ENCODE data around the gene ERBB2. TPM values are rescaled to one million over a fixed set of nuclear protein-coding genes. Genes with fewer than 3 reads are reported as not detected.
"Not testable (repeated sequence)": the region's sequence is repeated elsewhere in the genome, so short reads cannot be mapped to it uniquely, and the experiment has no call there.

ERBB2 gene
- total RNA-seq, 1 donor from 2014 or later, result 75.2 TPM

DNA sequence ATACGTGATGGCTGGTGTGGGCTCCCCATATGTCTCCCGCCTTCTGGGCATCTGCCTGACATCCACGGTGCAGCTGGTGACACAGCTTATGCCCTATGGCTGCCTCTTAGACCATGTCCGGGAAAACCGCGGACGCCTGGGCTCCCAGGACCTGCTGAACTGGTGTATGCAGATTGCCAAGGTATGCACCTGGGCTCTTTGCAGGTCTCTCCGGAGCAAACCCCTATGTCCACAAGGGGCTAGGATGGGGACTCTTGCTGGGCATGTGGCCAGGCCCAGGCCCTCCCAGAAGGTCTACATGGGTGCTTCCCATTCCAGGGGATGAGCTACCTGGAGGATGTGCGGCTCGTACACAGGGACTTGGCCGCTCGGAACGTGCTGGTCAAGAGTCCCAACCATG is 24.9 kb downstream of the ERBB2 start:
- Mint-ChIP-seq H3K9me3 (no peaks in the 10 kb centered on the region), H3K27ac (no peak overlapping the region)
- H3K27ac ChIP-seq, result no peak overlapping the region

DNA sequence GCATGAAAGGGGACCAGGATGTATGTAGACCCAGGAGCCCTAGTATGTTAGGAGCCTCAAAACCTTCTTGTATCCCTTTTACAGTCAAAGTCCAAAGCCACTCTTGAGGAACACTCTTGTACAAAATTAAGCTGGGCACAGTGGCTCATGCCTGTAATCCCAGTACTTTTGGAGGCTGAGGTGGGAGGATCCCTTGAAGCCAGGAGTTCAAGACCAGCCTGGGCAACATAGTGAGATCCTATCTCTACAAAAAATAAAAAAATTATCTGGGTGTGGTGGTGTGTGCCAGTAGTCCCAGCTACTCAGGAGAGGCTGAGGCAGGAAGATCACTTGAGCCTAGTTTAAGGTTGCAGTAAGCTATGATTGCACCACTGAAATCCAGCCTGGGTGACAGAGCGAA is 26.1 kb downstream of the ERBB2 start:
- not testable (repeated sequence) for H3K27ac Mint-ChIP-seq

More for the DNA sequence above, 24.9 kb downstream of the ERBB2 start:
- Histone ChIP-seq H3K9ac (no peak overlapping the region), H3F3A (ENCODE audit: low read depth) (peaks cover 17% of the 10 kb centered on the region), H3K79me2 (ENCODE audit: low read depth) (no peaks in the 10 kb centered on the region), H3K36me3 (no peaks in the 10 kb centered on the region), H2AFZ (replicated peaks) (no peak overlapping the region), H3K27me3 (no peaks in the 10 kb centered on the region), H3K4me2 (no peak overlapping the region), H3K4me1 (peaks cover 2% of the 10 kb centered on the region), H3K4me3 (no peak overlapping the region), H4K20me1 (ENCODE audit: low read depth) (peaks cover 9% of the 10 kb centered on the region), H3K9me3 (ENCODE audit: low read depth) (no peaks in the 10 kb centered on the region)
- TF ChIP-seq CTCF (IDR thresholded peaks at IDR 0.05) (no peak), EZH2phosphoT487 (IDR thresholded peaks at IDR 0.05) (no peak), EZH2 (IDR thresholded peaks at IDR 0.05) (no peak)
- no peak for DNase-seq (ENCODE audit: low spot score)
- H3K4me1 Mint-ChIP-seq, result peaks cover 3% of the 10 kb centered on the region
- peaks cover 19% of the 10 kb centered on the region for H3K36me3 Mint-ChIP-seq
- peaks cover 5% of the 10 kb centered on the region for H3K27me3 Mint-ChIP-seq (ENCODE audit: insufficient read depth, low read depth)
- no peak overlapping the region for H3K4me3 Mint-ChIP-seq

GRCh38 chr17:39726617-39727016 is 26.8 kb downstream of the ERBB2 start:
- no peaks in the 10 kb centered on the region for H3K9me3 ChIP-seq (ENCODE audit: low read depth)
- Mint-ChIP-seq H3K27me3 (ENCODE audit: insufficient read depth, low read depth) (peaks cover 7% of the 10 kb centered on the region), H3K4me1 (peaks cover 5% of the 10 kb centered on the region), H3K36me3 (peaks cover 12% of the 10 kb centered on the region), H3K4me3 (no peak overlapping the region), H3K27ac (no peak overlapping the region), H3K9me3 (no peaks in the 10 kb centered on the region)
- H3K27ac ChIP-seq, result no peak overlapping the region
- no peak overlapping the region for H2AFZ ChIP-seq (replicated peaks)
- no peak overlapping the region for H3K9ac ChIP-seq
- H3F3A ChIP-seq (ENCODE audit: low read depth), result peaks cover 26% of the 10 kb centered on the region
- H3K79me2 ChIP-seq (ENCODE audit: low read depth), result no peaks in the 10 kb centered on the region
- peaks cover 4% of the 10 kb centered on the region for H3K4me1 ChIP-seq
- H3K4me2 ChIP-seq, result no peak overlapping the region
- H3K27me3 ChIP-seq, result no peaks in the 10 kb centered on the region
- no peak for DNase-seq (ENCODE audit: low spot score)
- H4K20me1 ChIP-seq (ENCODE audit: low read depth), result peaks cover 9% of the 10 kb centered on the region
- H3K4me3 ChIP-seq, result no peak overlapping the region
- TF ChIP-seq EZH2 (IDR thresholded peaks at IDR 0.05) (no peak), EZH2phosphoT487 (IDR thresholded peaks at IDR 0.05) (no peak), CTCF (IDR thresholded peaks at IDR 0.05) (no peak)
- no peaks in the 10 kb centered on the region for H3K36me3 ChIP-seq

More for the DNA sequence above, 26.1 kb downstream of the ERBB2 start:
- not testable (repeated sequence) for H3K4me1 Mint-ChIP-seq; H2AFZ ChIP-seq (replicated peaks); H3K36me3 ChIP-seq; H3K9ac ChIP-seq; H4K20me1 ChIP-seq (ENCODE audit: low read depth); H3K9me3 ChIP-seq (ENCODE audit: low read depth); H3K4me2 ChIP-seq; H3K9me3 Mint-ChIP-seq; H3K4me3 Mint-ChIP-seq; H3K79me2 ChIP-seq (ENCODE audit: low read depth); DNase-seq (ENCODE audit: low spot score); H3K4me1 ChIP-seq; H3K27ac ChIP-seq; H3K4me3 ChIP-seq; H3K27me3 Mint-ChIP-seq (ENCODE audit: insufficient read depth, low read depth); H3K27me3 ChIP-seq
- H3K36me3 Mint-ChIP-seq, result peaks cover 12% of the 10 kb centered on the region
- H3F3A ChIP-seq (ENCODE audit: low read depth), result peaks cover 22% of the 10 kb centered on the region

GRCh38 chr17:39727556-39727955 is 27.7 kb downstream of the ERBB2 start:
- Histone ChIP-seq H3K79me2 (ENCODE audit: low read depth) (no peaks in the 10 kb centered on the region), H3K4me3 (no peak overlapping the region), H4K20me1 (ENCODE audit: low read depth) (peaks cover 7% of the 10 kb centered on the region), H3K27ac (no peak overlapping the region), H3K9me3 (ENCODE audit: low read depth) (no peaks in the 10 kb centered on the region), H3K27me3 (no peaks in the 10 kb centered on the region), H3F3A (ENCODE audit: low read depth) (peaks cover 26% of the 10 kb centered on the region), H3K4me1 (peaks cover 4% of the 10 kb centered on the region), H3K9ac (no peak overlapping the region), H2AFZ (replicated peaks) (no peak overlapping the region), H3K4me2 (no peak overlapping the region), H3K36me3 (no peaks in the 10 kb centered on the region)
- no peak overlapping the region for H3K4me3 Mint-ChIP-seq
- H3K4me1 Mint-ChIP-seq, result peaks cover 5% of the 10 kb centered on the region
- no peak overlapping the region for H3K27ac Mint-ChIP-seq
- peaks cover 12% of the 10 kb centered on the region for H3K36me3 Mint-ChIP-seq
- DNase-seq (ENCODE audit: low spot score), result no peak
- no peaks in the 10 kb centered on the region for H3K9me3 Mint-ChIP-seq
- peaks cover 7% of the 10 kb centered on the region for H3K27me3 Mint-ChIP-seq (ENCODE audit: insufficient read depth, low read depth)
- no peak for TF ChIP-seq EZH2phosphoT487 (IDR thresholded peaks at IDR 0.05)
- TF ChIP-seq CTCF (IDR thresholded peaks at IDR 0.05), result no peak
- no peak for TF ChIP-seq EZH2 (IDR thresholded peaks at IDR 0.05)

All from neural progenitor cell (in vitro differentiated cells).